Left lung (tissue), 10 donors: Measurements from ENCODE around the gene PRKCA. TPM values are rescaled to one million over a fixed set of nuclear protein-coding genes. Genes with fewer than 3 reads are reported as not detected.

Experiments used
- ATAC-seq: fragments of 200-7000 bp; cut with Tn5 transposase; one replicate; pipeline ENCODE4 v1.9.1; 2020; ENCODE audit warnings: moderate library complexity
- DNase-seq, 4 donors: peaks; one replicate each; pipeline ENCODE4 v3.0.0-alpha.2; 2013 to 2020
- H3K27ac ChIP-seq, 2 donors: fragments of 200-600 bp; sonication (generic) in 1 of 2; one replicate each; pipeline versions ENCODE4 v1.5.0 to v1.8.0; 2020 to 2021
- H3K27me3 ChIP-seq, 2 donors: fragments of 200-600 bp; sonication (generic) in 1 of 2; one replicate each; pipeline versions ENCODE4 v1.5.0 to v1.8.0; 2020 to 2021
- H3K36me3 ChIP-seq, 2 donors: fragments of 200-600 bp; sonication (generic) in 1 of 2; one replicate each; pipeline versions ENCODE4 v1.5.0 to v1.8.0; 2020 to 2021
- H3K4me1 ChIP-seq, 2 donors: fragments of 200-600 bp; one replicate each; pipeline ENCODE4 v1.8.0; 2021
- H3K4me3 ChIP-seq, 2 donors: fragments of 200-600 bp; sonication (generic) in 1 of 2; one replicate each; pipeline versions ENCODE4 v1.5.0 to v1.8.0; 2020 to 2021; ENCODE audit warnings: mild to moderate bottlenecking in 1 of 2
- H3K9me3 ChIP-seq, 2 donors: fragments of 200-600 bp; sonication (generic) in 1 of 2; one replicate each; pipeline versions ENCODE4 v1.5.0 to v1.8.0; 2020 to 2021
- CTCF ChIP-seq, 2 donors: fragments of 200-600 bp; sonication (generic) in 1 of 2; IDR thresholded peaks; one replicate each; pipeline versions ENCODE4 v1.5.0 to v1.8.0; 2021; ENCODE audit warnings: antibody characterized with exemption in 2 of 2
- intact Hi-C, 2 donors: fragments of 100-400 bp; cut with DNase I; formaldehyde crosslinking; loops; one replicate each; pipeline versions ENCODE4 v1.11.2 to v1.14.2; 2022
- polyA plus RNA-seq, 6 donors: library from polyadenylated mRNA; unstranded; fragments of 120-200 nt; gene quantifications; one replicate each; pipeline ENCODE4 v1.2.1, GENCODE V29; 2013; ENCODE audit not compliant: insufficient read length in 6 of 6
- total RNA-seq, 2 donors: library from RNA; stranded (reverse); fragmentation: NEBNext Ultra II Directional; extraction: Animal tissue kit (Norgen Biotek cat#: 25700); gene quantifications; one replicate each; pipeline ENCODE4 v1.2.1, GENCODE V29; 2021
- donor health status: DM: no; HTN: yes; CAD: no.
- donor health status: DM: no; HTN: no; CAD: no.

Gene PRKCA
- total and polyA plus RNA-seq, 8 donors, result 16.4 to 30.4 (median 17.5) TPM

DNA sequence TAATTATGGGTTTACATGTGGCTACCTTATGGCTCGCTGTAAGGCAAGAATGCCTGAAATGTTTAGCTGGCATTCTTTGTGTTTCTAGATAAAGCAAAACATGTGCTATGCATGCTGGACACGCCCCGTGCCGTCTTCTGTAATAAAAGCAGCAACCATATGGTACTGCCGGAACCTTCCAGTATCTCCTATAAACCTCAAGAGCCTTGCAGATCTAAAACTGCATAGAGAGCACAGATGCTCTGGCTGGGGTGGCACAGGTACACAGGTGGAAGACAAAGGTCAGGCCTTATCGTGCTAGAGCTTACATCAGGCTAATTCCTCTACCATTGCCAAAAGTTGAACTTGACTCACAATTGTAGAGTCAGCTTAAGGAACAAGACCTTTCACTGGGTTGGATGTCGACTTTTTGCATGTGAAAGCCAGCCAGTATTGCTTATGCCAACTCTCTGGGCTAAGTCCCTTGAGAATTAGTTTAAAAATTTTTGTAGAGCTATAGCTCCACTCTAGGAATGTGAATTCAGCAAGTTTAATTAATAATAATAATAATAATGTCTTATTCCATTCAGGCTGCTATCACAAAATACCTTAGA is 345.1 kb downstream of the PRKCA start:
- no peak for TF ChIP-seq CTCF (IDR thresholded peaks at IDR 0.05)
- Histone ChIP-seq H3K9me3 (no peaks in the 10 kb centered on the region), H3K36me3 (peaks cover 0 to 4% of the 10 kb centered on the region in 2 donors), H3K4me1 (no peaks in the 10 kb centered on the region), H3K4me3 (no peak overlapping the region), H3K27me3 (no peaks in the 10 kb centered on the region), H3K27ac (no peak overlapping the region)
- intact Hi-C loops, result no loop called here
- no peak for DNase-seq
- ATAC-seq, result no peak

DNA sequence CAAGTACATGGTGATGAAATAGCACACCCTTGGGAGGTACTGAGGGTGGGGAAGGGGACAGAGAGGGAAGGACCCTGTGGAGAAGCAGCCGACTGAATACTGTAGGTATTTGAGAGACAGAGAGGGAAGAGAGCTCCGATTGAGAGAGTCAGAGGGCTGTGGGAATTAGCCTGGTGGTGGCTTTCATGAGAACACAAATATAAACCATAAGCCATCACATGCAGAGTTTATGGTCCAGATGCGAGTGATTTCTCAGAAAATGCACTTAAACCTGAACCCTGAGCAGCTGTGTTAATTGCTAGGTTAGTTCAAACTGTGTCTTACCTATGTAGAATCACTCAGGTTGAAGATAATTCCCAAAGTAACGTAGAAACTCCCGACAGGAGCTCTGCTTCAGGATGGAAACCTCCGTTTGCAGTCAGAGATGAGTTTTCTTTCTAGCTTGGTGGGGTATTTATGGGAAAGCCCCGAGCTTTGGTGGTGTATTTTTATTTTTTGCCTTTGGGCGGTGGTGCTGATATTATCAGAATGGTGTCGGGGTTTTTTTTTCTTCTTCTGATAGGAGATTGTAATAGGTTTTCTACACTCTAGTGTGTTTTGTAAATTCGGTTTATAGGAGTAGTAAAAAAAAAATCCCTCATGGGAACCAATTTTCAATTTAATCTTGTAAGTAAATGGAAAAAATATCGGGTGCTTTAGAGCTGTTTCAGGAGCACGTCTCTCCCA is 347.6 kb downstream of the PRKCA start:
- ATAC-seq, result no peak

GRCh38 chr17:66650544-66650877 is 348.1 kb downstream of the PRKCA start:
- H3K27ac ChIP-seq, result no peak overlapping the region
- no peaks in the 10 kb centered on the region for H3K4me1 ChIP-seq
- TF ChIP-seq CTCF (IDR thresholded peaks at IDR 0.05), result no peak
- intact Hi-C loops, result no loop called here
- H3K9me3 ChIP-seq, result no peaks in the 10 kb centered on the region
- H3K4me3 ChIP-seq, result no peak overlapping the region
- no peaks in the 10 kb centered on the region for H3K27me3 ChIP-seq
- ATAC-seq (no peak), DNase-seq (no peak)
- H3K36me3 ChIP-seq, result peaks cover 0 to under 1% of the 10 kb centered on the region in 2 donors

More for the DNA sequence above, 347.6 kb downstream of the PRKCA start:
- no peak for DNase-seq
- intact Hi-C loops, result no loop called here
- H3K9me3 ChIP-seq, result no peaks in the 10 kb centered on the region
- peaks cover 0 to 4% of the 10 kb centered on the region in 2 donors for H3K36me3 ChIP-seq
- H3K4me3 ChIP-seq, result no peak overlapping the region
- no peaks in the 10 kb centered on the region for H3K27me3 ChIP-seq
- no peak for TF ChIP-seq CTCF (IDR thresholded peaks at IDR 0.05)
- no peaks in the 10 kb centered on the region for H3K4me1 ChIP-seq
- H3K27ac ChIP-seq, result no peak overlapping the region

DNA sequence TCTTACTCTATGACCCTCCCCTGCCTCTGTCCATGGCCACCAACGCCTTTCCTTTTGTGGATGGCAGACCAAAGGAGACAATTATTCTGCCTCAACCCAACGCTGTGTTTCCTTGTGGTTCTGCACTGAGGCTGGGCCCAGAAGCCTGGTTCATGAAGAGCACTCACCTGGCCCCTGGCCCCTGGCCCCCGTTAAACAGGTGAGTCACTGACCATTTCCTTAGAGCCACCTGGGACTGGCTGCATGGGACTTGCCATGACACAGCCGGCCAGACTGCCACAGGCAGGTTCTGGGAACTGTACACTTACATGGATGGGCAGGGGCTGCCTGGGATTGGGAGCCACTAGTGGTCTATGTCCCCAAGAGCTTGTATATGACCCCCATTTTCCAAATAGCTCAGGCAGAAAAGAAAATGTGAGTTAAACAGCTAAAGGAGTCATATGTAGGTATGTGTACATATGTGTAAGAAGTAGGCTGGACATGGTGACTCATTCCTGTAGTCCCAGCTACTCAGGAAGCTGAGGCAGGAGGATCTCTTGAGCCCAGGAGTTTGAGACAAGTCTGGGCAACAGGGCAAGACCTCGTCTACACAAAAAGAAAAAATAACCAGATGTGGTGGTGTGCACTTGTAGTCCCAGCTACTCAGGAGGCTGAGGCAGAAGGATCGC is 350.6 kb downstream of the PRKCA start:
- no peak for DNase-seq
- Histone ChIP-seq H3K9me3 (no peaks in the 10 kb centered on the region), H3K4me3 (no peak overlapping the region), H3K36me3 (no peaks in the 10 kb centered on the region), H3K27me3 (no peaks in the 10 kb centered on the region), H3K4me1 (no peaks in the 10 kb centered on the region), H3K27ac (no peak overlapping the region)
- intact Hi-C loops, result no loop called here
- TF ChIP-seq CTCF (IDR thresholded peaks at IDR 0.05), result no peak
- ATAC-seq, result peak; percentile 38

DNA sequence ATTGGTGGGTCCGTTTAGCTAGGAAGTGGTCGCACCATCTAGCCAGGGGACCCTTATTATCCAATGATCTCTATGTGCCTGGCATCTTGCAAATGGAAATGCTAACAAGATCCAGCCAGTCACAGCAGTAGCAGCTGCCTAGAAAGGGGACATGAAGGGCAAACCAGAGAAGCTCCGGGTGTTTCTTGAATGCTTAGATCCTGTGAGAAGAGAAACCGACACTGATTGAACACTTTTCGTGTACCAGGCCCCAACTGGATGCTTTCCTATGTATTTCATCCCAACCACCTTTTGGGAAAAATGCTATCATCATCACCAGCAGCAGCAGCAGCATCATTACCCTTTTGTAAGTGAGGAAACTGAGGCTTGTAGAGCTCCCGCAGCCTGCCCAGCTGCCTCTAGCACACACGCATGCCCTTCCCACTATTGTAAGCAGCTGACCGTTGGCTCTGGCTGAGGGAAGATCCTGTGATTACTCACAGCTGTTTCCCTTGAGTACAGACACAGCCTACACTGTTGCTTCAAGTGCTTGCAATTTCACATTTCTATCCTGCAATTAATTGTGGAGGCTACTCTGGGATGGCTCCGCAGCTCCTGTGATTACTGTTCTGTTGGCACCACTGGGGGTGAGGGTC is 351.8 kb downstream of the PRKCA start:
- H3K4me3 ChIP-seq, result no peak overlapping the region
- intact Hi-C loops, result no loop called here
- no peak overlapping the region for H3K27ac ChIP-seq
- no peaks in the 10 kb centered on the region for H3K36me3 ChIP-seq
- ATAC-seq (peak; percentile 79), DNase-seq (peak in 2 of 4 donors; percentile 40 to 63)
- H3K27me3 ChIP-seq, result no peaks in the 10 kb centered on the region
- H3K4me1 ChIP-seq, result no peaks in the 10 kb centered on the region
- H3K9me3 ChIP-seq, result no peaks in the 10 kb centered on the region
- TF ChIP-seq CTCF (IDR thresholded peaks at IDR 0.05), result no peak
